Endothelial cell of umbilical vein (primary cell): ENCODE data around the gene OR5H14. TPM values are rescaled to one million over a fixed set of nuclear protein-coding genes. Genes with fewer than 3 reads are reported as not detected.

Experiments used
- BruUV-seq: library from RNA; stranded (reverse); fragments of 400-500 nt; replicated peaks from 2 replicates; lab custom pipeline; 2021; lab: Mats Ljungman, UMichigan
- CTCF ChIA-PET: fragments of 300-600, 350-600 bp; sonication (Branson Sonifier 250); formaldehyde crosslinking; loops from one replicate; lab custom pipeline; 2021; ENCODE audit warnings: antibody characterized with exemption, inconsistent platforms; lab: Charles Lee
- POLR2A ChIA-PET: fragments of 300-600, 350-600 bp; sonication (Branson Sonifier 250); formaldehyde crosslinking; loops from one replicate; lab custom pipeline; 2021; ENCODE audit warnings: antibody characterized with exemption, inconsistent platforms; lab: Charles Lee
- DNase-seq: peaks from one replicate; pipeline ENCODE4 v3.0.0-alpha.2; 2011; ENCODE audit warnings: low read depth, low spot score
- FAIRE-seq: peaks from 2 replicates; lab custom pipeline; 2011; peaks lifted over from hg19 to GRCh38; lab: Jason Lieb, UNC
- H2AFZ ChIP-seq: 2 replicates; pipeline ENCODE4 v1.6.0; 2012; ENCODE audit warnings: low read depth, low read length, control low read depth, inconsistent platforms
- H3K27ac ChIP-seq: 2 replicates; pipeline ENCODE4 v1.5.1; 2011; ENCODE audit warnings: low read depth, mild to moderate bottlenecking, control low read depth, low read length, moderate library complexity; ENCODE audit not compliant: insufficient read depth
- H3K27me3 ChIP-seq, 2 experiments: 2 replicates each; pipeline versions ENCODE4 v1.6.0 to v1.6.1; 2011; ENCODE audit warnings: low read length in 2 of 2, mixed read lengths in 1 of 2; ENCODE audit not compliant: control insufficient read depth in 2 of 2, insufficient read depth in 2 of 2
- H3K36me3 ChIP-seq, 2 experiments: 2 replicates in 1 of 2; 3 replicates in 1 of 2; pipeline ENCODE4 v1.5.1; 2011; ENCODE audit warnings: low read length in 2 of 2, mild to moderate bottlenecking in 1 of 2, moderate library complexity in 1 of 2; ENCODE audit not compliant: control insufficient read depth in 2 of 2, insufficient read depth in 2 of 2; ENCODE audit errors: extremely low read depth in 1 of 2
- H3K4me1 ChIP-seq: 3 replicates; pipeline ENCODE4 v1.5.1; 2011; ENCODE audit warnings: mild to moderate bottlenecking, low read length; ENCODE audit not compliant: control insufficient read depth, insufficient read depth; ENCODE audit errors: extremely low read depth
- H3K4me2 ChIP-seq: 2 replicates; pipeline ENCODE4 v1.6.1; 2011; ENCODE audit warnings: low read length, control low read depth, mixed read lengths; ENCODE audit not compliant: insufficient read depth
- H3K4me3 ChIP-seq, 3 experiments: fragments of 200-600 bp in 1 of 3; sonication (generic), shearing (Covaris generic) in 1 of 3; replicated peaks in 1 of 3; 2 replicates each; pipeline ENCODE4 v1.5.1; 2011 to 2016; ENCODE audit warnings: control low read depth in 3 of 3, low read length in 3 of 3, mild to moderate bottlenecking in 2 of 3, inconsistent platforms in 1 of 3, low read depth in 1 of 3, moderate library complexity in 1 of 3; ENCODE audit not compliant: insufficient read depth in 1 of 3
- H3K79me2 ChIP-seq: 2 replicates; pipeline ENCODE4 v1.6.0; 2012; ENCODE audit warnings: low read length, inconsistent platforms; ENCODE audit not compliant: control insufficient read depth, insufficient read depth
- H3K9ac ChIP-seq: replicated peaks from 2 replicates; pipeline ENCODE3; 2011; ENCODE audit warnings: low read length, control low read depth; ENCODE audit not compliant: insufficient read depth; ENCODE audit errors: extremely low read depth
- H3K9me1 ChIP-seq: replicated peaks from 3 replicates; pipeline ENCODE4 v1.6.0; 2011; ENCODE audit warnings: mild to moderate bottlenecking, low read length; ENCODE audit not compliant: control insufficient read depth, insufficient read depth; ENCODE audit errors: extremely low read depth
- H3K9me3 ChIP-seq: replicated peaks from 2 replicates; pipeline ENCODE4 v1.5.1; 2012; ENCODE audit warnings: low read length, inconsistent platforms; ENCODE audit not compliant: control insufficient read depth, insufficient read depth
- H4K20me1 ChIP-seq: replicated peaks from 2 replicates; pipeline ENCODE3; 2011; ENCODE audit warnings: mild to moderate bottlenecking, low read length; ENCODE audit not compliant: control insufficient read depth, insufficient read depth; ENCODE audit errors: extremely low read depth
- EZH2 ChIP-seq: IDR thresholded peaks from 2 replicates; pipeline ENCODE4 v1.6.1; 2012; ENCODE audit warnings: borderline replicate concordance, low read depth, mild to moderate bottlenecking, moderate library complexity, low read length, inconsistent platforms; ENCODE audit not compliant: severe bottlenecking
- FOS ChIP-seq: IDR thresholded peaks from 2 replicates; pipeline ENCODE4 v1.6.1; 2011; ENCODE audit warnings: mild to moderate bottlenecking, low read length, moderate library complexity, borderline replicate concordance; ENCODE audit not compliant: insufficient read depth
- GATA2 ChIP-seq: IDR thresholded peaks from 2 replicates; pipeline ENCODE4 v1.7.0; 2011; ENCODE audit warnings: low read depth, mild to moderate bottlenecking, moderate library complexity, mixed read lengths, low read length; ENCODE audit not compliant: insufficient read length, insufficient read depth
- JUN ChIP-seq: IDR thresholded peaks from 2 replicates; pipeline ENCODE4 v1.6.1; 2011; ENCODE audit warnings: borderline replicate concordance, low read depth; ENCODE audit not compliant: insufficient read length, insufficient read depth
- MYC ChIP-seq: IDR thresholded peaks from one replicate; pipeline ENCODE4 v1.6.1; 2011; ENCODE audit warnings: mild to moderate bottlenecking, low read depth, low read length
- POLR2A ChIP-seq: IDR thresholded peaks from 2 replicates; pipeline ENCODE4 v1.6.1; 2012; ENCODE audit warnings: low read depth, mild to moderate bottlenecking, control low read depth, low read length
- POLR2AphosphoS5 ChIP-seq: IDR thresholded peaks from 2 replicates; pipeline ENCODE4 v1.6.1; 2012; ENCODE audit warnings: low read depth, mild to moderate bottlenecking, control low read depth, low read length, moderate library complexity; ENCODE audit not compliant: insufficient read depth
- dilution Hi-C: fragments of 300-500 bp; cut with MboI; formaldehyde crosslinking; loops from one replicate; pipeline ENCODE4 v1.15.0; 2019; ENCODE audit warnings: low sequenced_read_pairs; ENCODE audit not compliant: extremely low pct_ligation_motif_present
- intact Hi-C: fragments of 100-400 bp; cut with micrococcal nuclease; formaldehyde crosslinking; loops from one replicate; pipeline ENCODE4 v1.10.0; 2022
- polyA plus RNA-seq, 4 experiments: library from polyadenylated mRNA; depleted of rRNA in 3 of 4; stranded (reverse) in 3 of 4; unstranded in 1 of 4; fragments of >200 nt; gene quantifications; 2 replicates each; pipeline versions ENCODE4 v1.2.1 to v1.2.3, GENCODE V29; 2011 to 2012; ENCODE audit warnings: missing spikeins in 1 of 4
- total RNA-seq: library from RNA; stranded (reverse); gene quantifications from 2 replicates; pipeline ENCODE4 v1.2.3, GENCODE V29; 2021
- TF ChIP-seq, protein P1 (sequence below): IDR thresholded peaks from 2 replicates; pipeline ENCODE4 v1.6.1; 2011; ENCODE audit not compliant: insufficient read depth, insufficient read length
- TF ChIP-seq, protein P2 (sequence below), 2 donors: IDR thresholded peaks; 1 replicate in 1 of 2; 2 replicates in 1 of 2; pipeline ENCODE4 v1.5.1; 2011; ENCODE audit warnings: low read length in 2 of 2, mild to moderate bottlenecking in 2 of 2, moderate library complexity in 2 of 2, control low read depth in 1 of 2, inconsistent platforms in 1 of 2, low read depth in 1 of 2; ENCODE audit not compliant: insufficient read depth in 1 of 2; ENCODE audit errors: extremely low read depth in 1 of 2

OR5H14 gene
- total and polyA plus RNA-seq, 2 donors (not counting 3 experiments of a cell fraction or from before 2014, with no cell fraction given) = not detected

DNA sequence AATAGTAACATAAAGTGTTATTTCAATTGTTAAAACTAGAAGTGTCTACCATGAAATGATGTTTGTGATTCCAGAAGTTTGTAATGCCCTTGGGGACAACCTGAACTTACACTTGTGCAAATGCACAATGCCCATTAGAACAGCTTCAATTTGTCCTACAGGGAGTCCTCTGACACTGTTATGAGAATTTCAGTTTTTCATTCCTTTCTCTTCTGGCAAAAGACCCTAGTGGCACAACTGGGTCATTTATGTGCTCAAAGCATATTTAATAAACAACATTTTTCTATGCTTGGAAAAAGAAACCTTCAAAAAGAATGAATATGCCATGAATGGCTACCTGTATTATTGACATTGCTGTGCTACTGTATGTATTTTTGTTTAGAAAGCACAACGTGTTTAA is 16.9 kb upstream of the OR5H14 start, which contains the start of gene OR5H1:
OR5H1 (plus strand) TSS at position 301 of the 400 bp plus-strand sequence. CDS start 1,977 bp downstream, outside the sequence.
- Histone ChIP-seq H3K9me3 (no peaks in the 10 kb centered on the region), H3K79me2 (no peaks in the 10 kb centered on the region), H3K9me1 (no peaks in the 10 kb centered on the region), H4K20me1 (no peaks in the 10 kb centered on the region), H3K4me1 (no peaks in the 10 kb centered on the region), H3K27ac (no peak within 1 kb of the TSS), H2AFZ (no peak within 1 kb of the TSS), H3K4me2 (no peak within 1 kb of the TSS), H3K9ac (no peak within 1 kb of the TSS), H3K36me3 (no peaks in the 10 kb centered on the region), H3K4me3 (no peak within 1 kb of the TSS), H3K27me3 (no peaks in the 10 kb centered on the region)
- intact Hi-C loops = no loop called here
- TF ChIP-seq JUN = no peak
- no peak for TF ChIP-seq GATA2
- TF ChIP-seq POLR2AphosphoS5 = no peak
- no peak for TF ChIP-seq EZH2
- TF ChIP-seq MYC = no peak
- TF ChIP-seq FOS = no peak
- no peak for TF ChIP-seq POLR2A
- TF ChIP-seq, protein P1, sequence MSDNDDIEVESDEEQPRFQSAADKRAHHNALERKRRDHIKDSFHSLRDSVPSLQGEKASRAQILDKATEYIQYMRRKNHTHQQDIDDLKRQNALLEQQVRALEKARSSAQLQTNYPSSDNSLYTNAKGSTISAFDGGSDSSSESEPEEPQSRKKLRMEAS = no peak
- TF ChIP-seq, protein P2, sequence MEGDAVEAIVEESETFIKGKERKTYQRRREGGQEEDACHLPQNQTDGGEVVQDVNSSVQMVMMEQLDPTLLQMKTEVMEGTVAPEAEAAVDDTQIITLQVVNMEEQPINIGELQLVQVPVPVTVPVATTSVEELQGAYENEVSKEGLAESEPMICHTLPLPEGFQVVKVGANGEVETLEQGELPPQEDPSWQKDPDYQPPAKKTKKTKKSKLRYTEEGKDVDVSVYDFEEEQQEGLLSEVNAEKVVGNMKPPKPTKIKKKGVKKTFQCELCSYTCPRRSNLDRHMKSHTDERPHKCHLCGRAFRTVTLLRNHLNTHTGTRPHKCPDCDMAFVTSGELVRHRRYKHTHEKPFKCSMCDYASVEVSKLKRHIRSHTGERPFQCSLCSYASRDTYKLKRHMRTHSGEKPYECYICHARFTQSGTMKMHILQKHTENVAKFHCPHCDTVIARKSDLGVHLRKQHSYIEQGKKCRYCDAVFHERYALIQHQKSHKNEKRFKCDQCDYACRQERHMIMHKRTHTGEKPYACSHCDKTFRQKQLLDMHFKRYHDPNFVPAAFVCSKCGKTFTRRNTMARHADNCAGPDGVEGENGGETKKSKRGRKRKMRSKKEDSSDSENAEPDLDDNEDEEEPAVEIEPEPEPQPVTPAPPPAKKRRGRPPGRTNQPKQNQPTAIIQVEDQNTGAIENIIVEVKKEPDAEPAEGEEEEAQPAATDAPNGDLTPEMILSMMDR (IDR thresholded peaks at IDR 0.05; ENCODE audit: extremely low read depth in 1 of 2, insufficient read depth in 1 of 2, low read depth in 1 of 2, low read length in 2 of 2) = no peak
- dilution Hi-C loops = no loop called here
- DNase-seq = no peak
- FAIRE-seq = no peak
- BruUV-seq = no TSS peak
- CTCF ChIA-PET = no interaction called here
- POLR2A ChIA-PET = no interaction called here
